Fibroblast of skin of left quadriceps (primary cell): ENCODE data around the gene EPS15.
"Not testable (repeated sequence)": the region's sequence is repeated elsewhere in the genome, so short reads cannot be mapped to it uniquely, and the experiment has no call there.

Experiments used
- DNase-seq, 2 experiments: peaks; one replicate each; pipeline ENCODE4 v3.0.0-alpha.2; 2013; ENCODE audit warnings: low read depth in 2 of 2

Gene EPS15

DNA sequence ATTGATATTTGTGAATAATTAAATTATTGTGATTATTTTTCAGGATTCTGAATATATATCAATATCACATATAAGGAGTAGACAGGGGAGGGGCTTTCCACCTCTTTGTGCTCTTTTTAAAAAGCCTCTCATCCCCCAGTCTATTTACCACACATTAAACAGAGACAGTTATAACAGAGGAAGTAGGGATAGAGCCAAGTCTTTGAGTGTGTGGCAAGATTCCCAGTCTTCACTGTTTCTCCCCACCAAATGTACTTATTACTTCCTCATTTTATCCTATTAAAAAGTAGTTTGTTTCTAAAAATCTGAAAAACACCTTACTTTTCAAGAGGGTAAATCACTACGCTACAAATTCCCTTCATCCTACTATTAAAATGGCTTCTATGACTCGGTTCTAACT is 46.7 kb downstream of the EPS15 start:
- DNase-seq: no peak

GRCh38 chr1:51469518-51469917 is 49.5 kb downstream of the EPS15 start:
- DNase-seq: no peak

DNA sequence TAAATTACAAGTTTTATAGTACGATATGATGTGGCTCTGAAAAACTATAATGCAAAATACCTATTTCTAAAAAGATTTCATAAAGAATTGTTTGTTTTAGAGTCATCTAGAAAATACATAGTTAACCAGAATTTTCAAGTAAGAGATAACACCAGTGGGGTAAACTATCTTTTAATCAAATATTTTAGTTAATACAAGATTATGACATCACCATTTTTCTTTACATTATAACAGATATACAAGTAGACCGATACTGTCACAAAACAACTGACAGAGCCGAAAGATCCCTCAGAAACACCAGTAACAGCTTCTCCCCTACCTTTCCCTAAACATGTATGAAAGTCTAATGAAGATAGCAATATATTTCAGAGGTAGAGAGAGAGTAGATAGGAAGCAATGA is 54.2 kb downstream of the EPS15 start:
- DNase-seq: no peak

DNA sequence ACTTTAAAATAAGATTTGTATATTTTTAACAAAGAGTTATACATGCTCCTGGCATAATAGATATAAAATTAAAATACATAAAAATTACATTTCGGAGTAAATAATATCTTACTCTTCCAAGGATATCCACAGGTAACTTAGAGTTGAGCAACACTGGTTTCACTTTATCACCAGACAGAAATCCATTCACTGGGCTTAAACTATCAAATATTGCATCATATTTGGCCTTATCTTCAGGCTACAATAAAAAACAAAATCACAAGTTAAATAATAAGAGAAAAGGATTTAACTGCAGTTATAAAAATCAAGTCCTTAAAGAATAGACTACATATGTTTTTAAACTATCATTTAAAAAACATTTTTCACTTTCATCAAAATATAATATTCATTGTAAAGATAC is 55.5 kb downstream of the EPS15 start:
- no peak for DNase-seq

DNA sequence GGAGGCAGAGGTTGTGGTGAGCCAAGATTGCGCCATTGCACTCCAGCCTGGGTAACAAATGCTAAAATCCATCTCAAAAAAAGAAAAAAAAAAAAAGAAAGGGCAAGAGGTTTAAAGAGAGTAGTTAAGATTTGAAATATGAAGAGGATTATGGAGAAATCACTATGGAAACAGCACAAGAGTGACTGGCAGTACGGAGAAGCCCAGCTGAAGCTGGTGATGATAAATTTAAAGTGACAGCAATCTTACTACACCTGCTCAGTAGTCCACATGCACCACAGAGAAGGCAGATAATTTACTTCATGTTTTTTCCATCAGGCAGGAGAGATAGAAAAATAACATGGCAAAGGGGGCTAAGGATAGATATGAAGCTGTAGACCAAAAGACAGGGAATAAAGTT is 56.8 kb downstream of the EPS15 start:
- not testable (repeated sequence) for DNase-seq

- no peak for DNase-seq
Observed at GRCh38 chr1:51454554-51454953, 64.5 kb downstream of the EPS15 start.

- no peak for DNase-seq
Observed at GRCh38 chr1:51453010-51453409, 66.1 kb downstream of the EPS15 start.

DNA sequence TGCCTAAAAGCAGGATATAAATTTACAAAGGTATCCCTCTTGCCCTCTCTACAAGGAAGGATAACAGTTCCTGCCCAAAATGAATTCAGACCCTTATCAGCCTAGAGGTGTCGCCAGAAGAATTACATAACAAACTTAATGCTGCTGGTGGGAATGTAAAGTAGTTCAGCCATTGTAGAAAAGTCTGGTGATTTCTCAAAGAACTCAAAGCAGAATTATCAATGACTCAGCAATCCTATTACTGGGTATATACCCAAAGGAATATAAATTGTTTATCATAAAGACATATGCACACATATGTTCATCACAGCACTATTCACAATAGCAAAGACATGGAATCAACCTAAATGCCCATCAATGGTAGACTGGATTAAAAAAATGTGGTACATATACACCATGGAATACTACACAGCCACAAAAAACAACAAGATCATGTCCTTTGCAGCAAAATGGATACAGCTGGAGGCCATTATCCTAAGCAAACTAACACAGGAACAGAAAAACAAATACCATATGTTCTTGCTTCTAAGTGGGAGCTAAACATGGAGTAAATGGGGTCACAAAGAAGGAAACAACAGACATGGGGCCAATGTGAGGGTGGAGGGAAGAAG is 70.1 kb downstream of the EPS15 start:
- not testable (repeated sequence) for DNase-seq

GRCh38 chr1:51445351-51446090 is 73.5 kb downstream of the EPS15 start:
- no peak for DNase-seq

GRCh38 chr1:51444534-51445192 is 74.4 kb downstream of the EPS15 start:
- DNase-seq: no peak

DNA sequence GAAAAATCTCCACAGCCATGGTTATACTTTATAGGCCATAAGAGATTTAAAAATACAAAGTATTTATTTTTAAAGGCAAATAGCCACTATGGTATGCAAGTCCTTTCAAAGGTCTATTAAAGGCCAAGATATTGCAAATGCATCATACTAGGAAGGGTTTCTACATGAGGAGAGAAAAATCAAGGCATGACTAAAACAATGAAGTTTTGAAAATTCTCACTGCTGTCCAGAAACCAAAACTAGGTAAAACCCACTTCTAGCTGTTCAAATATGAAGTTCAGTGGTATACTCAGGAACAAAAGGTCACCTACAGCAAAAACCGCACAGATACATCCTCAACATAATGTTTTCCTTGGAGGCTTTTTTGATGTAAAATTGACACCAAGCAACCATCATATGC is 75.0 kb downstream of the EPS15 start:
- DNase-seq: no peak

DNA sequence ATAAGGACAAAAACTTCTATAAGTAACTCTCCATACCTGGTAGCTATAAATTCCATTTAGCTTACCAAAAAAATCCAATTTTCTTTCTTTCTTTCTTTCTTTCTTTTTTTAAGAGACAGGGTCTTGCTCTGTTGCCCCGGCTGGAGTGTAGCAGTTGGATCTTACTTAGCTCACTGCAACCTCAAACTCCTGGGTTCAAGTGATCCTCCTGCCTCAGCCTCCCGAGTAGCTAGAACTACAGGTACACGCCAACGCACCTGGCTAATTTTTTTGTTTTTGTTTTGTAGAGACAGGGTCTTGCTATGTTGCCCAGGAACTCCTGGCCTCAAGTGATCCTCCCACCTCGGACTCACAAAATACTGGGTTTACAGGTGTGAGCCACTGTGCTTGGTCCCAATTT is 75.5 kb downstream of the EPS15 start:
- no peak for DNase-seq

GRCh38 chr1:51442616-51443015 is 76.5 kb downstream of the EPS15 start:
- DNase-seq: no peak

GRCh38 chr1:51442198-51442597 is 76.9 kb downstream of the EPS15 start:
- DNase-seq: no peak

DNA sequence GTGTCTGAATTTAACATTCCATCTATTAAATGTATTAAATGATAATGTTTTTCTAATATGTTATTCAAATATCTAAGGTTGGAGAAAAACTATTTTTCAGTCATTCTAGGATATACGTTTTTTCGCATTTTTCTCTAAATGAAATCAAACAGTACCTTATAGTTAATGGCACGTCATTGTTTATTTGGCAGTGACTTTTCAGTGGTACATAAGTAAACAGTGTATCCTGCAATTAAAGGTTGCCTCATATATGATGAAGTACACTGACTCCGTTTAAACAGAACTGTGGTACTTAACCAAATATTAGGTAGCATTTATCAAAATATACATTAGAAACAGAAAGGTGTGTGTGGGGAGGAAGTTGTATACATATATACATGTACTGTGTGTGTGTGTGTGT is 79.2 kb downstream of the EPS15 start:
- no peak for DNase-seq

- DNase-seq: no peak
Observed at GRCh38 chr1:51439053-51439452, 80.0 kb downstream of the EPS15 start.

DNA sequence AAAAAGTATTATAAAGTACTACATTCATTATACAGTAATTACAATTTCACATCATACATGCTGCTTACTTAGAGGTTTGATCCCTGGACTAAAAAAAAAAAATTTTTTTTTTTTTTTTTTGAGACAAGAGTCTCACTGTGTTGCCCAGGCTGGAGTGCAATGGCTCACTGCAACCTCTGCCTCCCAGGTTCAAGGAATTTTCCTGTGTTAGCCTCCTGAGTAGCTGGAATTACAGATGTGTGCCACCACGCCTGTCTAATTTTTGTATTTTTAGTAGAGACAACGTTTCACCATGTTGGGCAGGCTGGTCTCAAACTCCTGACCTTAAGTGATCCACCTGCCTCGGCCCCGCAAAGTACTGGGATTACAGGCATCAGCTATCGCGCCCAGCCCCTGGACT is 81.7 kb downstream of the EPS15 start:
- not testable (repeated sequence) for DNase-seq

DNA sequence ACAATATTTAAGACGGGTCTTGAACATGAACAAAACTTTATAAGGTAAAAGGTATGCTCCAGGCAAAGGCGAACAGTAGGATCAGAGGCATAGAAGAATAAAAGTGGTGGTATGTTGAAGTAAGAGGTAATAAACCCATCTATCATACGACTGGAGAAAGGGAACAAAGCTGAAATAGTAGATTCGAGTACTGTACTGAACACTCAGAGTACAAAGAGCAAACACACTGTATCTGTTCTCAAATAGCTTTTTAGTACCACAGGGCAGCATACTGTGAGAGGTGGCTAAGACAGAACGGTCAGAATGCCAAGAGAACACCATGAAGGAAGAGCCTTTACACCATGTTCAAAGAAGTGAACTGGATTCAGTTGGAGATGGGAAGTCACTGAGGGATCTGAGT is 83.2 kb downstream of the EPS15 start:
- DNase-seq: no peak

- DNase-seq: no peak
Observed at GRCh38 chr1:51433972-51434510, 85.0 kb downstream of the EPS15 start.

DNA sequence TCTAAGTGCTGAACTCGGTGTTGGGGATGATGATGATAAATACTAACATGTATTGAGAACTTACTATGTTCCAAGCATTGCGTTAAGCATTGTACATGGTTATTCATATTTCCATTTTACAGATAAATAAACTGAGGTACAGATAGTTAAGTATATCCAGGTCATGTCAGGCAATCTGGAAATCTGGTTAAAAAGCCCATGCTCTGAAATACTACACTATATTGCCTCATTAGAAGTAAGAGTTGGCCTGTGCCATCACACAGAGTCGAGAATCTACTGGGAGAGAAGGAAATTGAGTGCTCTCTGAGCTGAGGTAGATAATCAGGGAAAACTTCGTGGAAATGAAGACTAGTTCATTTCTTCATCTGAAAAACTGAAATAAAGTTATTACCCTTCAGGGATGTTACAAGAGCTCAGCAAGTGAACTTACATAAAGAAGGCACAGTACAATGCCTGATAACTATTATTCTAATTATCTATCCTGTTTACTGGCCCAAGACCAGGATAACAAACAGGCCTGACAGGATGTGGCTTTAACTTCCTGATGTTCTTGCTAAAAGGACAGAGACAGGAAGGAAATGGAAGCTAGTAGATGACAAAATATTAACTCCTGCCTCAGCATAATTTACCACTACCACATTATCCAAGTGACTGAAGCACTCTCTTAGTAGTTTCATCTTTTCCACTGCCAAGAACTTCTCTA is 85.6 kb downstream of the EPS15 start:
- DNase-seq: no peak

GRCh38 chr1:51432146-51432545 is 86.9 kb downstream of the EPS15 start:
- DNase-seq: no peak

DNA sequence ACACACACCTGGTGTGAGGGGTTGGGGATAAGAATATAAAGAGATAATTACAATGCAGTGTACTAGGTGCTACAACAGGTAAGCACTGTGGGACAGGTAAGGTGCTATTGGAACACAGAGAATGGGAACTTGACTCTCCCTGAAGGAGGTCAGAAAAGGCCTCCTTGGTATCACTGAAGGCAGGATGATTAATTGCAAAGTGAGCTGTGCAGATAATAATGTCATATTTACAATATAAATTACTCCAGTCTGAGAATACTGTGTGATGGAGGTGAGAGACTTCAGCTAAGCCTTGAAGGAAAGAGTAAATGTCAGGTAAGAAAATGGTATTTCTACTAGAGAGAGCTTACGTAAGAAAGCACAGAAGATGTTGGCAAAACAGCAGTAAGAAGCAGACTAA is 91.6 kb downstream of the EPS15 start:
- no peak for DNase-seq
